ENCODE data around the gene NOTUM. TPM values are rescaled to one million over a fixed set of nuclear protein-coding genes. Genes with fewer than 3 reads are reported as not detected.

Gene NOTUM
- total RNA-seq, 4 donors from 2014 or later, result 0.40 TPM; not detected in 3

DNA sequence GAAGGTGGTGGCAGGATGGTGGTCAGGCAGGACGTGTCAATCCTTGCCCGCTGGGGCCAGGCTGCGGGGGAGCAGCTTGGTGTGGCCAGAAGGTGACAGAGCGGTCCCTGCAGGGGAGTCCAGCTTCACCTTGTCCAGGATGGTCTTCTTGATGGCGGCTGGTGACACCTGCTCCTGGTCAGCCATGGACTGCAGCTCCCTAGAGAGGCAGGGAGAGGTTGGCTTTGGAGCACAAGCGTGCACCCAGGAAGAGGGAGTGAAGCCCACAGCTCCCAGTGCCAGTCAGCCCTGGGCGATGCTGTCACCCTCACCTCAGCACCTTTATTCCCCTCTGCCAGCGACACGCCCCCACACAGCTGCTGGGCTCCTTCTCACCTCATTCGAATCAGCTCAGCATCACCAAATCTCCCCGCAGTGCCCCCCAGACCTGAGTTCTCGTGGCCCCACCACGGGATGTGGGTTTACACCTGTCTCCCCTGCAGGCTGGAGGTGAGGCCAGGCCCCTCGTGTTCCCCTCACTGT lies 27.7 kb downstream of the NOTUM start:
- DNase-seq, result no peak
- Histone ChIP-seq H3K9me3 (no peaks in the 10 kb centered on the region), H3K27ac (no peak overlapping the region), H3K4me1 (peaks cover 4 to 18% of the 10 kb centered on the region in 2 donors), H3K36me3 (no peaks in the 10 kb centered on the region), H3K4me3 (replicated peaks in 1 of 3) (no peak overlapping the region), H3K27me3 (no peaks in the 10 kb centered on the region)
- WGBS, 2 donors, result 93 to 94% methylated on average over 9 to 13 of the region's 14 CpGs
- TF ChIP-seq, protein P1, sequence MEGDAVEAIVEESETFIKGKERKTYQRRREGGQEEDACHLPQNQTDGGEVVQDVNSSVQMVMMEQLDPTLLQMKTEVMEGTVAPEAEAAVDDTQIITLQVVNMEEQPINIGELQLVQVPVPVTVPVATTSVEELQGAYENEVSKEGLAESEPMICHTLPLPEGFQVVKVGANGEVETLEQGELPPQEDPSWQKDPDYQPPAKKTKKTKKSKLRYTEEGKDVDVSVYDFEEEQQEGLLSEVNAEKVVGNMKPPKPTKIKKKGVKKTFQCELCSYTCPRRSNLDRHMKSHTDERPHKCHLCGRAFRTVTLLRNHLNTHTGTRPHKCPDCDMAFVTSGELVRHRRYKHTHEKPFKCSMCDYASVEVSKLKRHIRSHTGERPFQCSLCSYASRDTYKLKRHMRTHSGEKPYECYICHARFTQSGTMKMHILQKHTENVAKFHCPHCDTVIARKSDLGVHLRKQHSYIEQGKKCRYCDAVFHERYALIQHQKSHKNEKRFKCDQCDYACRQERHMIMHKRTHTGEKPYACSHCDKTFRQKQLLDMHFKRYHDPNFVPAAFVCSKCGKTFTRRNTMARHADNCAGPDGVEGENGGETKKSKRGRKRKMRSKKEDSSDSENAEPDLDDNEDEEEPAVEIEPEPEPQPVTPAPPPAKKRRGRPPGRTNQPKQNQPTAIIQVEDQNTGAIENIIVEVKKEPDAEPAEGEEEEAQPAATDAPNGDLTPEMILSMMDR (IDR thresholded peaks at IDR 0.05), result no peak
- no peak for TF ChIP-seq POLR2A (IDR thresholded peaks at IDR 0.05)
- intact Hi-C loops (cut with DNase I), result no loop called here

DNA sequence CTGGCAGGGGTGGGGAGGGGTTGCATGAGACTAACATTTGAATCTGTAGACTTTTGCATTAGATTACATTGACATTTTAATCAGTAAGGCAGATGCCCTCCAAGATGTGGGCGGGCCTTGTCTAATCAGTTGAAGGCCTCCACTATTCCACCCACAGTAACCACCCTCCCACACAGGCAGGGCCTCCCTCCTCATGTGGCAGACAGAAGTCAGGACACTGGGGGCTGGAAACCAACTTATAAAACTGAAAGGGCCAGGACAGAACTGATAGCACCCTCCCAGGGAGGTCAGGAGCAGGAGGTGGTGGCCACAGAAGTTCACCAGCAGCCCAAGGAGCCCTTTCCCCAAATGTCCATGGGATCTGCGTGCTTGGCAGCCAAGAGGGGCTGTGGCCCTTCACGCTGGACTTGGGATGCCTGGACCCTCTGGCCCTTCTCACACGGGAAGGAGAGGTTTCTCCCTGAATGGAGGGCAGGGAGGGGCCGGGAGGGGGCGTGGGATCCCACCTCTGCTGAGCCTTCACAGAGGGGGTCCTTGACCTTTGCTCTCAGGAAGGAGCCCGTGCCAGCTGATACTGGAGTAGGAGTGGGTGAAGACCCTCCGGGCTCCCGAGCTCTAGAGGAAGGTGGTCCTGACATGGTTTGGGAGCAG lies 28.5 kb downstream of the NOTUM start:
- no peak overlapping the region for H3K27ac ChIP-seq
- 89 to 92% methylated on average over 8 of the region's 9 CpGs for WGBS, 2 donors
- intact Hi-C loops (cut with DNase I), result no loop called here
- no peak for DNase-seq
- no peaks in the 10 kb centered on the region for H3K9me3 ChIP-seq
- H3K27me3 ChIP-seq, result no peaks in the 10 kb centered on the region
- H3K4me3 ChIP-seq (replicated peaks in 1 of 3), result no peak overlapping the region
- peaks cover 9 to 20% of the 10 kb centered on the region in 2 donors for H3K4me1 ChIP-seq
- TF ChIP-seq POLR2A (IDR thresholded peaks at IDR 0.05), result no peak
- TF ChIP-seq, protein P1 (IDR thresholded peaks at IDR 0.05), result no peak
- H3K36me3 ChIP-seq, result no peaks in the 10 kb centered on the region

DNA sequence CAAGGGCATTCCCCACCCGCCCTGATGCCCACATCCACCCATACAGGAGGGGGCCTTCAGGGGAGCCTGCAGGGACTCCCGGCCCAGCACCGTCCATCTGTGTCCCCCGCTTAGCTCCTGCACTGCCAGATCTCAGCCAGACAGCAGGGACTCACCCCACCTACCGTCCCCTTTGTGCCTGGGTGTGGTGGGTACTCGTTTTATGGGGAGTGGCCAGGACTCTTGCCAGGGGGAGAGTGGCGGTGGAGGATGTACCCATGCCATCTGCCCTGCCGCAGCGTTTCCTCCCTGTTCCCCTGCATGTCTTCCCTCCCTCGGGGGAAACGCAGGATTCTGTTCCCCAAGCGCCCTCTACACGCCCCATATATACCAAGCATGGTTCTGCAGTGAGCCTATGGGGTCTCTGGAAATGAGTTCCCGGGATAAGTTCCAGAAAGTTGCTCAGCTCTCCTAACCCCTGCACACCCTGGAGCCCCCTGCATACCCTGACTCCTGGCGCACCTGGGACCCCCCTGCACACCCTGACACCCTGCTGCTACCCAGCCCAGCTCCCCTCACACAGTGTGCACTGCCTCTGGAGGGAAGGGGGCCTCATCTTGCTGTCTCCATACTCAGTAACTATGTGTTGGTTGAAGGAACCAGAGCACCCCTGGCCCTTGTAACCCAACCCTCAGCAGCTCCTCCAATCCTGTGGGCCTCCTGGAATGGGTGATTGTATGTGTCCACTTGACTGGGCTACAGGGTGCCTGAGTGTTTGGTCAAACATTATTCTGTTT lies 29.2 kb downstream of the NOTUM start:
- H3K36me3 ChIP-seq, result no peaks in the 10 kb centered on the region
- peaks cover 9 to 14% of the 10 kb centered on the region in 2 donors for H3K4me1 ChIP-seq
- H3K4me3 ChIP-seq (replicated peaks in 1 of 3), result no peak overlapping the region
- intact Hi-C loops (cut with DNase I), result no loop called here
- H3K9me3 ChIP-seq, result no peaks in the 10 kb centered on the region
- TF ChIP-seq, protein P1 (IDR thresholded peaks at IDR 0.05), result no peak
- TF ChIP-seq POLR2A (IDR thresholded peaks at IDR 0.05), result no peak
- no peak for DNase-seq
- H3K27ac ChIP-seq, result no peak overlapping the region
- WGBS, 2 donors, result 51 to 66% methylated on average over 10 to 12 of the region's 15 CpGs
- H3K27me3 ChIP-seq, result no peaks in the 10 kb centered on the region

DNA sequence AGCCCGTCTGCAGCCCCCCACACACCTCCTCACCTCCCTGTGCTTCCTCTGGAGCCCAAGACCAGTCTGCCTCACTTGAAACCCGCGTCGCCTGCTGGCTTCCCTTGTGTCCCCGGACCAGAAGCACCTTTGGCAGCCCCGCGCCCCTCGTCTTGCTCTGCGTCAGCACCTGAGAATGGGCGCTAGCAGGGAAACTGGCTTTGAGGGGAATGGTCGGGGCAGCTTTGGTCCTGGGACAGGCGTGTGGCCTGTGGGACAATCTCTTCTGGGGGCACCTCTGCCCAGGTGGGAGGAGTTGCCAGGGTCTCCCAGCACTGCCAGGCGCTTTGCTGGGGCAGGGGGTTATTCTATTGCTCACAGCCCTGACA lies 29.8 kb downstream of the NOTUM start:
- Histone ChIP-seq H3K27ac (no peak overlapping the region), H3K27me3 (no peaks in the 10 kb centered on the region), H3K4me1 (peaks cover 9 to 12% of the 10 kb centered on the region in 2 donors), H3K4me3 (replicated peaks in 1 of 3) (no peak overlapping the region), H3K9me3 (no peaks in the 10 kb centered on the region), H3K36me3 (no peaks in the 10 kb centered on the region)
- WGBS, 2 donors, result 64 to 78% methylated on average over 7 to 12 of the region's 13 CpGs
- TF ChIP-seq POLR2A (IDR thresholded peaks at IDR 0.05), result no peak
- TF ChIP-seq, protein P1 (IDR thresholded peaks at IDR 0.05), result no peak
- intact Hi-C loops (cut with DNase I), result no loop called here
- no peak for DNase-seq

Data from thyroid gland (tissue), 4 donors.